ENCODE data around the gene OR2H1.

The OR2H1 gene

DNA sequence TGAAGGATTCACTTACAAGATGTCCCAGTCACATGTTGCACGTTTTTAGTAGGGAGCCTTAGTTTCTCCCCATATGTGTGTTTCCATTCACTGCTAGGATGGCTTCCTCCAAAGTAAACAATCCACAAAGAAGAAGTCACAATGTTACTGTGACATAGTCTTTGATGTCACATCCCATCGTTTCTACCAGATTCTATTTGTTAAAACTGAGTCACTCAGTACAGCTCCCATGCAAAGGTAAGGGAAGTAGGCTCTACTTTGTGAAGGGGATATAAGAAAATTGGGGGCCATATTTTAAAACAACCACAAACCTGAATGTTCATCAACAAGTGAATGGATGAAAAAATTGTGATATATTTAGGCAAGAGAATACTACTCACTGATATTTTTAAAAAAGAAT is at the start of gene OR2H1, which contains the start of gene OR11A1:
TSS of gene OR2H1 (plus strand) at position 185 of the 400 bp plus-strand sequence. CDS start 4,615 bp downstream, outside the sequence.
TSS of gene OR11A1 (minus strand) at position 101 of the 400 bp plus-strand sequence. CDS start 29,430 bp downstream, outside the sequence.
- Histone ChIP-seq H3K9me2 (replicated peaks; ENCODE audit: low read depth, low read length) (no peaks in the 10 kb centered on the region), H3K79me2 (ENCODE audit: insufficient read depth, low read length) (no peaks in the 10 kb centered on the region), H3K36me3 (ENCODE audit: insufficient read depth, low read length) (no peaks in the 10 kb centered on the region), H3K4me2 (ENCODE audit: low read depth, low read length, poor library complexity, severe bottlenecking) (no peak within 1 kb of the TSS), H3K9ac (ENCODE audit: low read depth, low read length, poor library complexity, severe bottlenecking) (no peak within 1 kb of the TSS), H3K4me3 (ENCODE audit: low read length, poor library complexity, severe bottlenecking) (no peak within 1 kb of the TSS), H2AFZ (ENCODE audit: low read length) (no peak within 1 kb of the TSS), H3K9me3 (ENCODE audit: insufficient read depth, low read depth, low read length) (no peaks in the 10 kb centered on the region), H3K4me1 (ENCODE audit: insufficient read depth, low read length, poor library complexity, severe bottlenecking) (peaks cover 9% of the 10 kb centered on the region), H3K27me3 (ENCODE audit: insufficient read depth, low read length, poor library complexity, severe bottlenecking) (no peaks in the 10 kb centered on the region), H3F3A (ENCODE audit: low read depth) (no peaks in the 10 kb centered on the region), H4K20me1 (ENCODE audit: insufficient read depth, low read length, poor library complexity, severe bottlenecking) (no peaks in the 10 kb centered on the region)
- TF ChIP-seq EZH2phosphoT487 (IDR thresholded peaks at IDR 0.05; ENCODE audit: borderline replicate concordance) = no peak

DNA sequence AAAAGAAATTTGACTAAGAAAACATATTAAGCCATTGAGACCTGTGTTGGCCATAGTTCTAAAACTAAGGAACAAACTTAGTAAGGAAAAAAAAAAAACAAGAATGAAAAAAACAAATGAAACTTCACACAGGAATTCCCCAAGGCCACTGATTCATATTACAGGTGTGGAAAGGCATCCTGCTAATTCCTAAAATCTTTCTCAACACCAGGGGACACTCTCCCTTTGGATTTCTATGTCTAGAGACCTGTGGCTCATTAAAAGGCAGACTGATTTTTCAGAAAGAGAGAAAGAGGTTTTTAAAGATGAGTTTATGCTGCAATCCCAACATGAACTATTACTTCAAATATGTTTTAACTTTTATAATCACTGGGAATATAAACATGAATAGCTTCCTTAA is 42.4 kb upstream of the OR2H1 start, which contains the start of gene OR12D1:
TSS of gene OR12D1 (plus strand) at position 341 of the 400 bp plus-strand sequence.
- Histone ChIP-seq H3K4me2 (ENCODE audit: low read depth, low read length, poor library complexity, severe bottlenecking) (no peak within 1 kb of the TSS), H3K4me3 (ENCODE audit: low read length, poor library complexity, severe bottlenecking) (no peak within 1 kb of the TSS), H3K9ac (ENCODE audit: low read depth, low read length, poor library complexity, severe bottlenecking) (no peak within 1 kb of the TSS), H3K36me3 (ENCODE audit: insufficient read depth, low read length) (no peaks in the 10 kb centered on the region), H3K9me2 (replicated peaks; ENCODE audit: low read depth, low read length) (no peaks in the 10 kb centered on the region), H3K9me3 (ENCODE audit: insufficient read depth, low read depth, low read length) (peaks cover 7% of the 10 kb centered on the region; the same call in 1 of the 2 replicates), H3K4me1 (ENCODE audit: insufficient read depth, low read length, poor library complexity, severe bottlenecking) (peaks cover 7% of the 10 kb centered on the region), H3K79me2 (ENCODE audit: insufficient read depth, low read length) (no peaks in the 10 kb centered on the region), H3K27me3 (ENCODE audit: insufficient read depth, low read length, poor library complexity, severe bottlenecking) (no peaks in the 10 kb centered on the region), H2AFZ (ENCODE audit: low read length) (no peak within 1 kb of the TSS), H4K20me1 (ENCODE audit: insufficient read depth, low read length, poor library complexity, severe bottlenecking) (no peaks in the 10 kb centered on the region), H3F3A (ENCODE audit: low read depth) (no peaks in the 10 kb centered on the region)
- no peak for TF ChIP-seq EZH2phosphoT487 (IDR thresholded peaks at IDR 0.05; ENCODE audit: borderline replicate concordance)
- TF ChIP-seq, protein P1, sequence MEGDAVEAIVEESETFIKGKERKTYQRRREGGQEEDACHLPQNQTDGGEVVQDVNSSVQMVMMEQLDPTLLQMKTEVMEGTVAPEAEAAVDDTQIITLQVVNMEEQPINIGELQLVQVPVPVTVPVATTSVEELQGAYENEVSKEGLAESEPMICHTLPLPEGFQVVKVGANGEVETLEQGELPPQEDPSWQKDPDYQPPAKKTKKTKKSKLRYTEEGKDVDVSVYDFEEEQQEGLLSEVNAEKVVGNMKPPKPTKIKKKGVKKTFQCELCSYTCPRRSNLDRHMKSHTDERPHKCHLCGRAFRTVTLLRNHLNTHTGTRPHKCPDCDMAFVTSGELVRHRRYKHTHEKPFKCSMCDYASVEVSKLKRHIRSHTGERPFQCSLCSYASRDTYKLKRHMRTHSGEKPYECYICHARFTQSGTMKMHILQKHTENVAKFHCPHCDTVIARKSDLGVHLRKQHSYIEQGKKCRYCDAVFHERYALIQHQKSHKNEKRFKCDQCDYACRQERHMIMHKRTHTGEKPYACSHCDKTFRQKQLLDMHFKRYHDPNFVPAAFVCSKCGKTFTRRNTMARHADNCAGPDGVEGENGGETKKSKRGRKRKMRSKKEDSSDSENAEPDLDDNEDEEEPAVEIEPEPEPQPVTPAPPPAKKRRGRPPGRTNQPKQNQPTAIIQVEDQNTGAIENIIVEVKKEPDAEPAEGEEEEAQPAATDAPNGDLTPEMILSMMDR (conservative IDR thresholded peaks at IDR 0.05; ENCODE audit: low read length) = no peak; the same call in 1 of the 2 replicates

DNA sequence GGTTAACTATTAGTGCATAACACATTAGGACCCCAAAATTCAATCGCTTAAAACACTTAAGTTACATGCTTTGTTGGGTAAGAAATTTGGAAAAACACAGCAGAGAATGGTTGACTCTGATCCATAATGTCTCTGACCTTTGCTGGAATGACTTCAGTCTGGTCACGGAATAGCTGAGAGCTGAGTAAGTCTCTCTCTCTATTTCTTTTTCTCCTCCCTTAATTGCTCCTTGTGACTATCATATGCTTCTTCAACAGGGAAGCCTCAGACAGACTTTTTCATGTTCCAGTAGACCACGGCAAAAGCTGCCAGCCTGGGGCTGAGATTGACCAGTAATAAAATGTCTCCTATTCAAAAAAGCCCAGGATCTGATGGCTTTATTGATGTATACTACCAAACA is 37.4 kb upstream of the OR2H1 start:
- no peaks in the 10 kb centered on the region for H3K79me2 ChIP-seq (ENCODE audit: insufficient read depth, low read length)
- no peaks in the 10 kb centered on the region for H3F3A ChIP-seq (ENCODE audit: low read depth)
- H3K4me2 ChIP-seq (ENCODE audit: low read depth, low read length, poor library complexity, severe bottlenecking) = no peak overlapping the region
- H3K9ac ChIP-seq (ENCODE audit: low read depth, low read length, poor library complexity, severe bottlenecking) = no peak overlapping the region
- H3K36me3 ChIP-seq (ENCODE audit: insufficient read depth, low read length) = no peaks in the 10 kb centered on the region
- H3K27me3 ChIP-seq (ENCODE audit: insufficient read depth, low read length, poor library complexity, severe bottlenecking) = no peaks in the 10 kb centered on the region
- TF ChIP-seq EZH2phosphoT487 (IDR thresholded peaks at IDR 0.05; ENCODE audit: borderline replicate concordance) = no peak
- TF ChIP-seq, protein P1 (conservative IDR thresholded peaks at IDR 0.05; ENCODE audit: low read length) = no peak
- H4K20me1 ChIP-seq (ENCODE audit: insufficient read depth, low read length, poor library complexity, severe bottlenecking) = no peaks in the 10 kb centered on the region
- H3K9me3 ChIP-seq (ENCODE audit: insufficient read depth, low read depth, low read length) = 0 out of 2 replicates have a peak, but pooled peaks cover 4% of the 10 kb centered on the region
- H3K4me3 ChIP-seq (ENCODE audit: low read length, poor library complexity, severe bottlenecking) = no peak overlapping the region
- peaks cover 7% of the 10 kb centered on the region for H3K4me1 ChIP-seq (ENCODE audit: insufficient read depth, low read length, poor library complexity, severe bottlenecking)
- no peaks in the 10 kb centered on the region for H3K9me2 ChIP-seq (replicated peaks; ENCODE audit: low read depth, low read length)
- H2AFZ ChIP-seq (ENCODE audit: low read length) = no peak overlapping the region

DNA sequence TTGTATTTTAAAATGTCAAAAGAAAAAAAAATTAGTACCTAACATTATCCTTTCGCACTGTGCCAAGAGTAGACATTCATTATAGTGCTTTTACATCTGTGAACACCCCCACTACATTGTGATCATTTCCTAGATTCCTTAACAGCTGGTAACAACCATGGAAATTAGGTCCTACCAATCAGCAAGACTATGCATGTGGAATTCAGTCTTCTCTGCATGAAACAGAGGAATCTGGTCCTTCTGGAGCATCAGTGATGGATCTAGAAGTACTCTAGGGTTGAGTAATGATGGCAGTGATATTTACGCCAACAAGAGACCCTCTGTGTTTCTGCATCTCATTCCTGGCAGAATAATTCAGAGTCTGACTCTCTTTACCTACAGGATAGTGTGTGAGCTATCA is 32.8 kb upstream of the OR2H1 start:
- TF ChIP-seq EZH2phosphoT487 (IDR thresholded peaks at IDR 0.05; ENCODE audit: borderline replicate concordance) = no peak
- TF ChIP-seq, protein P1 (conservative IDR thresholded peaks at IDR 0.05; ENCODE audit: low read length) = no peak

More for the DNA sequence above, 32.8 kb upstream of the OR2H1 start:
- Histone ChIP-seq H3K79me2 (ENCODE audit: insufficient read depth, low read length) (no peaks in the 10 kb centered on the region), H4K20me1 (ENCODE audit: insufficient read depth, low read length, poor library complexity, severe bottlenecking) (no peaks in the 10 kb centered on the region), H2AFZ (ENCODE audit: low read length) (no peak overlapping the region), H3K9ac (ENCODE audit: low read depth, low read length, poor library complexity, severe bottlenecking) (no peak overlapping the region), H3K27me3 (ENCODE audit: insufficient read depth, low read length, poor library complexity, severe bottlenecking) (no peaks in the 10 kb centered on the region), H3K4me2 (ENCODE audit: low read depth, low read length, poor library complexity, severe bottlenecking) (no peak overlapping the region), H3K4me3 (ENCODE audit: low read length, poor library complexity, severe bottlenecking) (no peak overlapping the region), H3F3A (ENCODE audit: low read depth) (no peaks in the 10 kb centered on the region), H3K9me2 (replicated peaks; ENCODE audit: low read depth, low read length) (no peaks in the 10 kb centered on the region), H3K4me1 (ENCODE audit: insufficient read depth, low read length, poor library complexity, severe bottlenecking) (no peaks in the 10 kb centered on the region), H3K9me3 (ENCODE audit: insufficient read depth, low read depth, low read length) (0 out of 2 replicates have a peak, but pooled peaks cover 4% of the 10 kb centered on the region), H3K36me3 (ENCODE audit: insufficient read depth, low read length) (no peaks in the 10 kb centered on the region)
